NCI-H524 (cell line): Measurements from ENCODE around the gene PGM3.
"Not testable (repeated sequence)": the region's sequence is repeated elsewhere in the genome, so short reads cannot be mapped to it uniquely, and the experiment has no call there.

Experiments used
- DNase-seq, 2 experiments: peaks; one replicate each; lab custom pipeline; 2025; lab: John Stamatoyannopoulos, UW

Gene PGM3

DNA sequence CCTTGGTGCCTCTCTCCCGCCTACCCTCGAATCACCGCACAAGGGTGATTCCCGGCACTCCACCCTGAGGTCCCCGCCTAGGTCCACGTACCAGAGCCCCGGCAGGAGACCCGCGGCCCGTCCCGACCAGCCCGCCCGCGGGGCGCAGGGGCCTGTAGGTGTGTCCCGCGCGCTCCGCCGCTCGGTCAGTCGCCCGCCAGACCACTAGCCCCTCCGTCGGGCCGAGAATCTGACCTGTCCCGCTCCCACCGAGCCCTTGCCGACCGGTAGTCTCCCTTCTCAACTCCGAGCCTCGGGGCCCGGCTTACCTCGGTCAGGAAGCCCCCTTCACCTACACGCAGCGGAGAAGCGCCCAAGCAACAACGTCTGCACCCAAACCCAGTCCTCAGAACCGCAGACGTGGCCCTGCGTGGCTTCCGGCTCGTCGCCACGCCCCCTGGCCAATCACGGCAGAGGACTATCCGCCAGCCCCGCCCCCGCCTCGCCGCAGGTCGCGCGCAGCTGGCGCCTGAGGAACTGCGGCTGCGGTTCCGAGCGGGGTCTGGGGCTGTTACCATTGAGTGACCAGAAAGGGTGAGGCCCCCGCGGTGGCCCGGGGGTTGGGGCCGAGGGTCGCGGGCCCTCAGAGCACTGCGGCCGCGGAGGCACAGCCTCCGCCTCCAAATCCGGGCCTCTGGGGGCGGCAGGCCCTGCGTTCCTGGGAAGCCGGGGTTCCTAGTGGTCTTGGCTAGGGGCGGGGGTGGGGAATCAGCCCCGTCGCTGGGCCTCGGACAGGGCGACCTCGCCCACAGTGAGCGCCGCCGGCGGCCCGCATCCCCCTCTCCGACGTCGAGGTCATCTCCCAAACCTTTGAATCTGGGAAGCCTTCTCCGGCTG, at the start of gene PGM3, which contains the start of gene RWDD2A:
Gene PGM3, minus strand, starts transcription at position 395 of the 876 bp plus-strand sequence. CDS start 2,253 bp downstream, outside the sequence.
Gene RWDD2A, plus strand, starts transcription at position 487 of the 876 bp plus-strand sequence. CDS start 1,095 bp downstream, outside the sequence.
- peak; percentile 77 to 80 for DNase-seq

- DNase-seq, result no peak
Measured at GRCh38 chr6:83231146-83231545, 38.1 kb upstream of the PGM3 start.

- DNase-seq, result no peak
Measured at GRCh38 chr6:83226517-83226916, 33.5 kb upstream of the PGM3 start.

GRCh38 chr6:83221889-83222479, 28.9 kb upstream of the PGM3 start:
- DNase-seq, result peak; percentile 48 to 79

DNA sequence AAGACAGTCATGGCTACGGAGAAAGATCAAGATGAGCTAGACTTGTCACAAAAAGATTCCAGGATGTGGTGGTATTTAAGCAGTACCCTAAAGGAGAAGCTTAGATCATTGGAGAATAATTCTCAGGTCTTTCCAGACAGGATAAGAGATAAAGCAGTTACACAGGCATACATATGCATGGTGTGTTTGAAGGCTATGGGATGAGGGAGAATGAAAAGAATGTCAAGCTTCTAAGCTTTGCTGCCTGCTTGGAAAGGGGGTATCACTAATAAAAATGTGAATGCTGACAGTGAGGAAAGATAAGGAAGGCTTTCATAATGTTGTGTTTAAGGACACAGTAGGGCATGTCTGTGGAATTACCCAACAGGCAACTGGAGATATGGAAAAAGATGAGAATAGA, 28.2 kb upstream of the PGM3 start:
- no peak for DNase-seq

DNA sequence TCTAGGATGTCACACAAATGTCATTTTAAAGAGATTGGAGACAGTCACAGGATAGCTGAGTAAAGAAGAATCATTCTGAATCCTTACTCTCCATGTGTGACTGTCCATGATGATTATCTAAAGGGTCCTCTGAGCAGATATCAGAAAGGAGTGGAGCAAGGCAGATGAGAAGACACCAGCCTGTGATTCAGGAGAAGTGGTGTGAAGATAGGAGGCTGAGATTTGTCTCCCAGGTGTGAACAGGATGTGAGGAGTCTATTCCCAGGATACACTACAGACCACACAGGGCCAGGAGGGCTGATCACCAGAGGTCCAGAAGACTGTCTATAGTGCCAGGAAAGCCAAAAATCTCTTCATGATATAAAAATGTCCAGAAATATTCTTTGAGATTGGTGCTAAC, 27.1 kb upstream of the PGM3 start:
- peak; percentile 11 to 29 for DNase-seq

- DNase-seq, result peak; percentile 42 to 86
Measured at GRCh38 chr6:83218646-83219045, 25.6 kb upstream of the PGM3 start.

- no peak for DNase-seq
Measured at GRCh38 chr6:83216806-83217205, 23.7 kb upstream of the PGM3 start.

DNA sequence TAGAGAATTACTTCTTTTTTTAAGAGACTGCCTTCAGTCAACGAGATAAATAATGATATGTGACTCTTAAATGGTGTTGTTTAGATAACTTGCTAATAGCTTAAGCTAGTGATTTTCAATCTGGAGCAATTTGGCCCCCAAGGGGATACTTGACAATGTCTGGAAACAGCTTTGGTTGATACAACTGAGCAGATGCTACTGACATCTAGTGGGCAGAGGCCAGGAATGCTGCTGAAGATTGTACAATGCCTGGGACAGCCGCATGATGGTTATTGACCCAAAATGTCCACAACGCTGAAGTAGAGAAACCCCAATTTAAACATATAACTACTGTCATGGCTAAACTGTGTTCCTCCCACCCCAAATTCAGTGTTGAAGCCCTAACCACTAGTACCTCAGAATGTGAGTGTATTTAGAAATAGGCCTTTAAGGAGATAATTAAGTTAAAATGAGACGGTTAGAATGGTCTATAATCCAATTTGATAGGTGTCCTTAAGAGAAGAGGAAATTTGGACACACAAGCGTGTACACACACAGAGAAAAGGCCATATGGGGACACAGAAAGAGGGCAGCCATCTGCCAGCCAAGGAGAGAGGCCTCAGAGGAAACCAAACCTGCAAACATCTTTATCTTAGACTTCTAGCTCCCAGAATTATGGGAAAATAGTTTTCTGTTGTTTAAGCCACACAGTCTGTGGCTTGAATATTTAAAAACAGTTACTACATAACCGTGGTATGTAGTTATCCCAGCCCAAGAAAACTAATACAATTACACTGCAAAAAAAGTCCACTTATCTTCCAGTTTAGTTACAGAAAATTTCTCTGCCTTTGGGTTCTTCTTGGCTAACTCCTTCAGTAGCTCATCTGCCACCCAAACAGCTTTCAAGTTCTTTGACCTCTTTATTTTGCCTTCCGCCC, 22.3 kb upstream of the PGM3 start:
- DNase-seq, result peak; percentile 91 to 96

- no peak for DNase-seq
Measured at GRCh38 chr6:83202031-83202430, 9.0 kb upstream of the PGM3 start.

DNA sequence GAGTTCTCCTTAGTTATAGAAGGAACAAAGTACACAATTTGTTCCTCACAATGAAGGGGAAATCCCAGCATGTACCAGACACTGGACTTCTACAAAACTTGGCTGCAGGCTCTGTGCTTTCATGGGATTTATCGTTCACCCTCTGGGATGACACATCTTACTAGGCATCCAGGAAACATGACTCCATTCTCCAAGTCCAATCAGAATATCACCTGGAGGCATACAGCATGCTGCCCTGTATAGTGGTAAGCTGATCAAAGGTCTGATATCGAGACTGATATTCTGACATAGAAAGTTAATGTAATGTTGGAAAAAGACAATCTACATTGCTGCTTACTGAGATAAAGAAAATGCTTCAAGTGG, 6.8 kb upstream of the PGM3 start:
- DNase-seq, result no peak

DNA sequence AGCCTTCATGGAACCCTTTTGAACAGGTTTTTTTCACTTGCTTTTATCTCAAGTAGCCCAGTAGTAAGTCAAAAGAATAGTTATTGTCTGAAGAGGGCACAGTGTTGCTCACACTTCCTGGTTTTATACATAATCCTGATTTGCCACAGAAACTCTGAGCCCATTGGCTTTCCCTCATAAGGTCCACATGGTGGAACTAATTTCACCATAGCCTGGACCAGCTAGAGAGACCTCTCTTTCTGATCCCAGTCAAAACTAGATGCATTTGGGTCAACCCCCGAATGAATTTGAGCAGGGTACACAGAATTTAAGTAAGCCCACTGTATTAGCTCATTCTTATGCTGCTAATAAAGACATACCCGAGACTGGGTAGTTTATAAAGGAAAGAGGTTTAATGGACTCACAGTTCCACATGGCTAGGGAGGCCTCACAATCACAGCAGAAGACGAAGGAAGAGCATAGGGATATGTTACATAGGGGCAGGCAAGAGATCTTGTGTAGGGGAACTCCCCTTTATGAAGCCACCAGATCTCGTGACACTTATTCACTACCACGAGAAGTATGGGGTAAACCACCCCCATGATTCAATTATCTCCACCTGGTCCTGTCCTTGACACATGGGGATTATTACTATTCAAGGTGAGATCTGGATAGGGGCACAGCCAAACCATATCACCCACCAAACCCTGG, 6.3 kb upstream of the PGM3 start:
- DNase-seq, result no peak

GRCh38 chr6:83198486-83199172, 5.6 kb upstream of the PGM3 start:
- DNase-seq, result no peak

GRCh38 chr6:83193747-83194566, 892 bp upstream of the PGM3 start:
- peak in 1 of 2 experiments; percentile 45 for DNase-seq

DNA sequence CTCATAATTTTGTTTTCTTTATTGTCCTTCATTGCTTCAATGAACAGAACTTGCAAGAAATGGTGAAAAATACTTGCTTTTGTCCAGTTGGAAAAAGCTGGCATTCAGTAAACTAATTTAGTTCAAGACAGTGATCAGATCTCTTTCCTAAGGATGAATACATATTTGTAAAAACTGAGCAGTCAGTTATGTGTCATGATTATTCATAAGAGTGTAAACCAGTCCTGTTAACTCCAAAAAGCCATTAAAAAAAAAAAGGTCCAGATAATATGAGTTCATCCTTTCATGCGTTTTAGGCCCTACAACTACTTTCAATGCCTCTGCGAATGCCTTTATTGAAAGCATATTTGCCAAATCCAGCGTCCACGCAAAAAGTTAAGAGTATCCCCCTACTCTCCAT, 609 bp downstream of the PGM3 start:
- DNase-seq, result no peak

DNA sequence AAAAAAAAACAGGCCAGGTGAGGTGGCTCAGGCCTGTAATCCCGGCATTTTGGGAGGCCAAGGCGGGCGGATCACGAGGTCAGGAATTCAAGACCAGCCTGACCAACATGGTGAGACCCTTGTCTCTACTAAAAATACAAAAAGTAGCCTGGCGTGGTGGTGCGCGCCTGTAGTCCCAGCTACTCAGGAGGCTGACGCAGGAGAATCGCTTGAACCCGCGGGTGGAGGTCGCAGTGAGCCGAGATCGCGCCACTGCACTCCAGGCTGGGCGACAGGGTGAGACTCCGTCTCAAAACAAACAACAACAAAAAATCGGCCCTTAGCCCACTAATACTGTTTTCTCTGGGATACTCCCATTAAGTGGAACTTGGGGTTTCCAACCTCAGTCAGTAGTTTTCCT, 1.1 kb downstream of the PGM3 start:
- DNase-seq, result not testable (repeated sequence)

DNA sequence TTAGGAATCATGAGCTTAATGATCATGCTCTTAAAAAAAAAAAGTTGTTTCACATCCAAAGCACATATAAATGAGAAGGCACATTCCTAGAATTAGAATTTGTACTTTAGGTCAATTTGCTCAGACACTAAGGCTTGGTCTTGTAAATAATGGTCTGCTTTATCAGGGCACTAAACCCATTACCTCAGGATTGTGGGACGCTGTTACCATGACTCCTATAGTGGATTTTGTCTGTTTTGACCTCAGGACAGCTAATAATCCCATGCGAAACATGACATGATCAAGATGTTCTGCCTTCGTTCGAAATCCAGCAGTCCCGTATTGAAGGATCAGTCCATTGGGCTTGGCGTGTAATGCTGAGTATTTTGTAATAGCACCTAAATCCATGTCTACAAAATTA, 2.4 kb downstream of the PGM3 start:
- DNase-seq, result no peak

DNA sequence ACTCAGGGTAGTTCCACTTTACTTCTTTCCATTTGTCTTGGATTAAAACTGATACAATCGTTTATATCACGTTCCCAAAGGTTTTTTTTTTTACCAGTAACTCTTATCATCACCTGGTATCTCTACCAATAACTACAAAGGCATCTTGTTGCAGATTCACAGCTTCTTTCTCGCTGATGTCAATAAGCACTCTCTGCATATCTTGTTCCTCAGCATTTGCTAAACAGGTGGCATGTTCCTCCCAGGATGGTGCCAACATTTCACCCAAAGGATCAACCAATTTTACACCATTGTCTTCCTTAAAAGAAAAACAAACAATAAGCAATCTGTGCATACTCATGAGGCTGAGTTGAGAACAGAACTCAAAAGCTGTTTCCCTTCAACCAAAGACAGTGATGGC, 4.6 kb downstream of the PGM3 start:
- DNase-seq, result no peak

- DNase-seq, result no peak
Measured at GRCh38 chr6:83185096-83185495, 8.0 kb downstream of the PGM3 start.
